GM18508 (cell line): ENCODE measurements around the gene TCOF1.

ENCODE experiments used
- ATAC-seq: cut with Tn5 transposase; IDR thresholded peaks from one replicate; pipeline ENCODE4 v1.9.1; 2021; ENCODE audit warnings: moderate number of reproducible peaks; ENCODE audit not compliant: insufficient read depth, unreplicated experiment

TCOF1 gene

DNA sequence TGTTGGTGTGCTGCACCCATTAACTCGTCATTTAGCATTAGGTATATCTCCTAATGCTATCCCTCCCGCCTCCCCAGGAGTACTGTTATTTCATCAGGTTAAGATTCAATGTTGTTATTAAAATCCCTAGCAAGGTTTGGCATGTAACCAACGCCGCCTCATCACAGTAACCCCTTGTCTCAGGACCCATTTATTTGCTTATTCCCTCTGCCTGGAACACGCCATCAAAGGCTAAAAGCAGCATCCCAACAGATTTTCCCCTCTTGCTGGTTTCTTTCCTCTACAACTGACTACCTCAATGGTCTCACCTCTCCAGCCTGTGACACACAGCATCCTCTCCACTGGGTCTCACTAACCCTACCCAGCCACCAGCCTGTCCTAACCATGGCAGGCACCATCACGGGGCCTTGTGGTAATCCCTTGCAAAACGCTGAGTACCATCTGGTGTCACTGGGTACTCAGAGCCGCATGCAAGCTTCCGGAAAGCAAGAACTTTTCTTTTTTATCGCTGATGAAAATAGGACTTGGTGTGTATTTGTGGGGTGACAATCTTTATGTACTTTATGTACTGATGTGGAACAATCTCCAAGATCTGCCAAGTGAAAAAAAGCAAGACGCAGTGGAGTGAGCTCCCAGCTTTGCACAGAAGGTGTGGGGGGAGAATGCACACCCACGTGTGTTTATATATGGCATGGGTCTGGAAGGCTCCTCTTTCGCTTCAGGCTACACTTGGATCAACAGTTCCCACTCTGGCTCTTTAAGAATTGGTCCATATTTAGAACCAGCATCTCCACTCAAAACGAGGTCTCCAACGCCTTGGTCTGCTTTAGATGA, 86.0 kb downstream of the TCOF1 start:
- no peak for ATAC-seq

DNA sequence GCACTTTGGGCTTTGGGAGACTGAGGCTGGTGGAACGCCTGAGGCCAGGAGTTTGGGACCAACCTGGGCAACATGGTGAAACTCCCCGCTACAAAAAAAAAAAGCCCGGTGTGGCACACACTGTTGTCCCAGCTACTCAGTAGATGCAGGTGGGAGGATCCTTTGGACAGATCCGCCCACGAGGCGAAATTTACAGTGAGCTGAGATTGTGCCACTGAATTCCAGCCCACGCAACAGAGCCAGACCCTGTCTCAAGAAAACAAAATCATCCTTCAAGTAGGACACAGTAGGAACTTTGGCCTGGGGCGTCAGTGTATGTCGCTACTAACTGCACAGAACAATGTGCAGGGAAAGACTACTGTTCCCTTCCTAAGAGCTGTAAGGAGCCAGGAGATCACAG, 87.3 kb downstream of the TCOF1 start:
- ATAC-seq = no peak

DNA sequence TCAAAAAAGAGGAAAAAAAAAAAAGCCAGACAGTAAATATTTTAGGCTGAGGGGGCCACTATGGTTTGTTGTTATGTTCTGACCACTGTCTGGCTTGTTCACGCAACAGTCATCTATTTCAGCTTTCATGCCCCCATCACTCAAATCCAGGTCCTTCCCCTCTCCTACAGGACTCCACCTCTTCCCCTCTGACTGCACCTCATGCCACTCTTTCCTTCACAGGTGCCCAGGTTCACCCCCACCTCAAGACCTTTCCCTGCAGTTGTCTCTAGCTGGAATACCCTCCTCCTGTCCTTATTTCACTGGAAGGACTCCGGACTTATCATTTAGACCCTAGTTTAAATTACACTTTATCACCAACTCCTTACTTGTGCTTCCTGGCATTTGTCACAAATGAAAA, 88.6 kb downstream of the TCOF1 start:
- ATAC-seq = no peak

DNA sequence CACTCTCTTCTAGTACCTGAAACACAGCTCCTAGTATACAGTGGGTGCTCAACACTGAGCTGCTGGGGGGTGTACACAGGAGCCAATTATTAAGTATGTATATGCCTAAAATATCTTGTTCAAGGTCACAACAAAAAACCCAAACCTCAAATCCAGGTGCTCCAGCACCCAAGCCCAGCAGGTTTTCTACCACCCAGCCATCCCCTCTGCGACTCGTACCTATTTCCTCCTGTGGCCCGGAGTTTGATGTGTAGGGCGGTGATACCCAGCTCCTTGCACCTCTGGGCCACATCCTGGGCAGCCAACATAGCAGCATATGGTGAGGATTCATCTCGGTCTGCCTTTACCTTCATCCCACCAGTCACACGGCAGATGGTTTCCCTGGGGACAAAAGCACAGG, 89.1 kb downstream of the TCOF1 start:
- no peak for ATAC-seq

DNA sequence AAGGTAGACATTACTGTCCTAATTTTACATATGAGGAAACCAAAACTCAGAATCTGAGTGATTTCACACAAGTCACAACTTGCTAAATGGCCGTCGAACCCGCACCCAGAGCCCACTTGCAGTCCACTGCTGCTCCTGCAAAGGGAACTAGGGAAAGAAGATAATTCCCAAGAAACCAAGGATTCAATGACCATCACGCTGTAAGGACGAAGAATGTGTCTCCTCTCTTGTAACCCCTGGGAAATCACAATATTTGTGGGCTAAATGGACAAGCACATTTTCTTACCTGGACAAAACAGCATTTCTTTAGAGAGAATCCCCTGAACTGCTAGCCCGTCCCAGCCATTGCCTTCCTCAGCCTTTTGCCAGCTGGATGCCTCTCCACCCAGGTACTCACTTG, 89.7 kb downstream of the TCOF1 start:
- ATAC-seq = no peak

DNA sequence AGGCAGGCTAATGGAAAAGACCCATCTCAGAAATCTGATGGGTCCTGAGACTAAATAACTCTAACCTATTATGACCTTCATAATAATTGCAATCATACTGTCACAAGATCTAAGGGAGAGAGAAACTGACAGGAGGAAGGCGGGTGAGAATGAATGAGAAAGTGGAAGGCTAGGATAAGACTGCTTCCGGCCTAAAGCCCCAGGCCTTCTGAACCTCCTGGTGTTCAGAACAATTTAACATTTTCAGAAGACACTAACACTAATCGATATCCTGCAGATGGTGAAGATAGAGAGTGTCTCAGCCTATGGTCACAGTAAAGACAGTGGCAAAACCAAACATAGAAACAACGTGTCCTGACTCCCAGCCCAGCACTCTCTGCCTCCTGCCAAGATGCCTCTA, 90.8 kb downstream of the TCOF1 start:
- no peak for ATAC-seq

DNA sequence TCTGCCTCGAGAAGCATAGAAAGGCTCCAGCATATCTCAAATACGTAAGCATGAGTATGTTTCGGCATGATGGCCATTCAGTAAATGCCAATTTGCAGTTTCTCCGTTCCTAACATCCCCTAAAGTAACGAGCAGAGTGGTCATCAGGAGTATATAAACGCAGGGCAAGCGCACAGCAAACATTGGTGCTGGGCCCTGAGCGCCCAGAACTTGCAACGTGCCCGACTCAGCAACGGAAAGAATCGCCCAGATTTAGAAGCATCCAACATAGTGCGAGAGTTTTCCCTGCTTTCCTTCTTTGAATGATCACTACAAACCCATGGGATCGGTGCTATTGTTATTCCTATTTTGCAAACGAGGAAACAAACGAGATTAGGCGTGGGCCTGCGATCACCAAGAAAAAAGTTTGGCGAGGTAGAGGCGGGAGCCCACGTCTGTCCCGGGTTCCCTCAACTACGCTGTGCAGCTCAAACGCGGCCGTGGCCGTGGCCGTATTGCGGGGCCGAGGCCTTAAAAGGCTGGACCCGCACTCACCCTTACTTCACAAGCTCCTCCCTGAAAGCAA, 91.5 kb downstream of the TCOF1 start:
- ATAC-seq = peak; percentile 6
